HG03066 (cell line): ENCODE results near the gene SLIT3.
A peak's percentile ranks its signal among the peaks of the same experiment; 100 is the strongest.
"Not testable (repeated sequence)": the region's sequence is repeated elsewhere in the genome, so short reads cannot be mapped to it uniquely, and the experiment has no call there.

ENCODE experiments used
- ATAC-seq: cut with Tn5 transposase; IDR thresholded peaks from one replicate; pipeline ENCODE4 v1.9.1; 2021; ENCODE audit warnings: low read depth; ENCODE audit not compliant: unreplicated experiment

The SLIT3 gene

GRCh38 chr5:168756453-168757391 lies 544.2 kb downstream of the SLIT3 start:
- ATAC-seq: no peak

GRCh38 chr5:168755548-168756093 lies 545.3 kb downstream of the SLIT3 start:
- ATAC-seq: no peak

GRCh38 chr5:168753691-168754254 lies 547.2 kb downstream of the SLIT3 start:
- no peak for ATAC-seq

GRCh38 chr5:168752416-168753190 lies 548.3 kb downstream of the SLIT3 start:
- ATAC-seq: no peak

GRCh38 chr5:168752012-168752411 lies 548.9 kb downstream of the SLIT3 start:
- no peak for ATAC-seq

GRCh38 chr5:168750926-168751325 lies 550.0 kb downstream of the SLIT3 start:
- ATAC-seq: no peak

GRCh38 chr5:168749391-168750100 lies 551.4 kb downstream of the SLIT3 start:
- ATAC-seq: no peak

- ATAC-seq: peak; percentile 65
These were observed 552.8 kb downstream of the SLIT3 start for GRCh38 chr5:168747987-168748777.

GRCh38 chr5:168746893-168747640 lies 553.9 kb downstream of the SLIT3 start:
- ATAC-seq: no peak

- not testable (repeated sequence) for ATAC-seq
These were observed 554.6 kb downstream of the SLIT3 start for GRCh38 chr5:168746126-168746892.

- ATAC-seq: no peak
These were observed 557.3 kb downstream of the SLIT3 start for GRCh38 chr5:168743617-168744016.

- ATAC-seq: not testable (repeated sequence)
These were observed 558.6 kb downstream of the SLIT3 start for GRCh38 chr5:168742311-168742710.

GRCh38 chr5:168740811-168741213 lies 560.1 kb downstream of the SLIT3 start:
- no peak for ATAC-seq

- no peak for ATAC-seq
These were observed 560.7 kb downstream of the SLIT3 start for GRCh38 chr5:168740092-168740800.

GRCh38 chr5:168737066-168737465 lies 563.9 kb downstream of the SLIT3 start:
- ATAC-seq: no peak

GRCh38 chr5:168736281-168736831 lies 564.6 kb downstream of the SLIT3 start:
- no peak for ATAC-seq

GRCh38 chr5:168734620-168735300 lies 566.2 kb downstream of the SLIT3 start:
- no peak for ATAC-seq
